Bronchial epithelial cell (primary cell): ENCODE results near the gene RRAS. TPM values are rescaled to one million over a fixed set of nuclear protein-coding genes. Genes with fewer than 3 reads are reported as not detected.

Experiments
- DNase-seq: peaks from one replicate; pipeline ENCODE4 v3.0.0-alpha.2; 2010; ENCODE audit warnings: low read depth
- FAIRE-seq: peaks from 2 replicates; lab custom pipeline; 2011; peaks lifted over from hg19 to GRCh38; lab: Jason Lieb, UNC
- H3K27me3 ChIP-seq: 2 replicates; pipeline ENCODE4 v1.5.1; 2011; ENCODE audit warnings: low read length; ENCODE audit not compliant: control insufficient read depth, insufficient read depth
- H3K36me3 ChIP-seq: 2 replicates; pipeline ENCODE4 v1.5.1; 2011; ENCODE audit warnings: low read length; ENCODE audit not compliant: control insufficient read depth, insufficient read depth
- H3K4me3 ChIP-seq: 2 replicates; pipeline ENCODE4 v1.5.1; 2011; ENCODE audit warnings: mild to moderate bottlenecking, low read depth, low read length, control low read depth
- CTCF ChIP-seq: IDR thresholded peaks from 2 replicates; pipeline ENCODE4 v1.5.1; 2011; ENCODE audit warnings: mild to moderate bottlenecking, moderate library complexity, low read length, control low read depth, inconsistent platforms; ENCODE audit not compliant: insufficient read depth, severe bottlenecking
- total RNA-seq: library from RNA; depleted of rRNA; stranded (reverse); fragments of >200 nt; gene quantifications from 2 replicates; pipeline ENCODE4 v1.2.1, GENCODE V29; 2014

Gene RRAS
- total RNA-seq, 1 donor from 2014 or later, result 24.2 TPM

DNA sequence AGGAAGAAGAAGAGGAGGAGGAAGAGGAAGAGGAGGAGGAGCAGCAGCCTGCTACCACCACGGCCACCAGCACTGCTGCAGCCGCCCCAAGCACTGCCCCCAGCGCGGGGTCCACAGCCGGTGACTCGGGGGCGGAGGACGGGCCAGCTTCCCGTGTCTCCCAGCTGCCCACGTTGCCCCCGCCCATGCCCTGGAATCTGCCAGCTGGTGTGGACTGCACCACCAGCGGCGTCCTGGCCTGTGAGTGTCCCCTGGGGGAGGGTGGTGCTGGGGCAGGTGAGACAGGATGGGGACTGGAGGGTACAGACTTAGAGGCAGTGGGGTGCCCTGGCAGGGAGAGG is 13.5 kb upstream of the RRAS start:
- no peak for TF ChIP-seq CTCF
- FAIRE-seq (no peak), DNase-seq (no peak)
- H3K27me3 ChIP-seq, result no peaks in the 10 kb centered on the region
- H3K36me3 ChIP-seq, result peaks cover 41% of the 10 kb centered on the region
- H3K4me3 ChIP-seq, result no peak overlapping the region

DNA sequence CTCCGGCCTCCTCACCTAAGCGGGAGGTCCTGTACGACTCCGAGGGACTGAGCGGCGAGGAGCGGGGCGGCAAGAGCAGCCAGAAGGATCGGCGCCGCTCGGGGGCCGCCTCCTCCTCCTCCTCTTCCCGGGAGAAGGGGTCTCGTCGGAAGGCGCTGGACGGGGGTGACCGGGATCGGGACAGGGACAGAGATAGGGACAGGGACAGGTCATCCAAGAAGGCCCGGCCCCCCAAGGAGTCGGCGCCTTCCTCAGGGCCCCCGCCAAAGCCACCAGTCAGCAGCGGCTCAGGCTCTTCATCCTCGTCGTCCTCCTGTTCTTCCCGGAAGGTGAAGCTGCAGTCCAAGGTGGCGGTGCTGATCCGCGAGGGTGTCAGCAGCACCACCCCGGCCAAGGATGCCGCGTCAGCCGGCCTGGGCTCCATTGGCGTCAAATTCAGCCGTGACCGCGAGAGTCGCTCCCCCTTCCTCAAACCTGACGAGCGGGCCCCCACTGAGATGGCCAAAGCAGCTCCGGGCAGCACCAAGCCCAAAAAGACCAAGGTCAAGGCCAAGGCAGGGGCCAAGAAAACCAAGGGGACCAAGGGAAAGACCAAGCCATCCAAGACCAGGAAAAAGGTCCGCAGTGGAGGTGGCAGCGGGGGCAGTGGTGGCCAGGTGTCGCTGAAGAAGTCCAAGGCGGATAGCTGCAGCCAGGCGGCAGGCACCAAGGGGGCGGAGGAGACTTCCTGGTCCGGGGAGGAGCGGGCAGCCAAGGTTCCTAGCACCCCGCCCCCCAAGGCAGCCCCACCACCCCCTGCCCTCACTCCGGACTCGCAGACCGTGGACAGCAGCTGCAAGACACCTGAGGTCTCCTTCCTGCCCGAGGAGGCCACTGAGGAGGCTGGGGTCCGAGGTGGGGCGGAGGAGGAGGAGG is 12.9 kb upstream of the RRAS start:
- Histone ChIP-seq H3K4me3 (no peak overlapping the region), H3K36me3 (peaks cover 38% of the 10 kb centered on the region), H3K27me3 (no peaks in the 10 kb centered on the region)
- TF ChIP-seq CTCF, result no peak
- FAIRE-seq (no peak), DNase-seq (no peak)

DNA sequence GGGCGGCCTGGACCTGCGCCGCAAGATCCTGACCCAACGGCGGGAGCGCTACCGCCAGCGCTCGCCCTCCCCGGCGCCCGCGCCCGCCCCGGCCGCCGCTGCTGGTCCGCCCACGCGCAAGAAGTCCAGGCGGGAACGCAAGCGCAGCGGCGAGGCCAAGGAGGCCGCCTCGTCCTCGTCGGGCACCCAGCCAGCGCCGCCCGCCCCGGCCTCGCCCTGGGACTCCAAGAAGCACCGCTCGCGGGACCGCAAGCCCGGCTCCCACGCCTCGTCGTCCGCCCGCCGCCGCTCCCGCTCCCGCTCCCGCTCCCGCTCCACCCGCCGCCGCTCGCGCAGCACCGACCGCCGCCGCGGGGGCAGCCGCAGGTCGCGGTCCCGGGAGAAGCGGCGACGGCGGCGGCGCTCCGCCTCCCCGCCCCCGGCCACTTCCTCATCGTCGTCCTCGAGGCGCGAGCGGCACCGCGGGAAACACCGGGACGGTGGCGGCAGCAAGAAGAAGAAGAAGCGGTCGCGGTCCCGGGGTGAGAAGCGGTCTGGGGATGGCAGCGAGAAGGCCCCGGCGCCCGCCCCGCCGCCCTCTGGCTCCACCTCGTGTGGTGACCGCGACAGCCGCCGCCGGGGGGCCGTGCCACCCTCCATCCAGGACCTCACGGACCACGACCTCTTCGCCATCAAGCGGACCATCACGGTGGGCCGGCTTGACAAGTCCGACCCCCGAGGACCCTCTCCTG is 12.0 kb upstream of the RRAS start:
- Histone ChIP-seq H3K4me3 (no peak overlapping the region), H3K36me3 (peaks cover 34% of the 10 kb centered on the region), H3K27me3 (no peaks in the 10 kb centered on the region)
- FAIRE-seq, result no peak
- no peak for TF ChIP-seq CTCF
- DNase-seq, result no peak

GRCh38 chr19:49651029-49651819 is 11.3 kb upstream of the RRAS start:
- TF ChIP-seq CTCF, result no peak
- DNase-seq (no peak), FAIRE-seq (no peak)
- H3K36me3 ChIP-seq, result peaks cover 34% of the 10 kb centered on the region
- no peak overlapping the region for H3K4me3 ChIP-seq
- H3K27me3 ChIP-seq, result no peaks in the 10 kb centered on the region

GRCh38 chr19:49646586-49646985 is 6.6 kb upstream of the RRAS start:
- H3K36me3 ChIP-seq, result peaks cover 21% of the 10 kb centered on the region
- FAIRE-seq (peak; percentile 62), DNase-seq (no peak)
- H3K4me3 ChIP-seq, result no peak overlapping the region
- H3K27me3 ChIP-seq, result no peaks in the 10 kb centered on the region
- no peak for TF ChIP-seq CTCF
